RWPE2 (cell line): ENCODE results near the gene SIAH3.

Experiments used
- ATAC-seq: fragments of 200-7000 bp; cut with Tn5 transposase; 3 replicates; pipeline ENCODE4 v1.9.1; 2021; ENCODE audit warnings: low read depth
- DNase-seq: peaks from one replicate; pipeline ENCODE4 v3.0.0-alpha.2; 2020; ENCODE audit warnings: low spot score
- H3K27ac ChIP-seq: fragments of 450-650 bp; 2 replicates; pipeline ENCODE4 v1.5.1; 2017; ENCODE audit warnings: mild to moderate bottlenecking; ENCODE audit not compliant: poor library complexity, severe bottlenecking
- H3K27me3 ChIP-seq: fragments of 250-450 bp; sonication (Bioruptor Pico); 2 replicates; pipeline ENCODE4 v1.5.1; 2021; ENCODE audit warnings: mild to moderate bottlenecking, moderate library complexity; ENCODE audit not compliant: insufficient read depth, poor library complexity, severe bottlenecking
- H3K36me3 ChIP-seq: fragments of 250-450 bp; sonication (Bioruptor Pico); 2 replicates; pipeline ENCODE4 v1.5.1; 2020; ENCODE audit warnings: low read depth, mild to moderate bottlenecking, moderate library complexity
- H3K4me1 ChIP-seq: fragments of 250-450 bp; sonication (Bioruptor Pico); 2 replicates; pipeline ENCODE4 v1.5.1; 2021; ENCODE audit warnings: mild to moderate bottlenecking, moderate library complexity; ENCODE audit not compliant: insufficient read depth, poor library complexity, severe bottlenecking
- H3K4me3 ChIP-seq: fragments of 250-450 bp; sonication (Bioruptor Pico); 2 replicates; pipeline ENCODE4 v1.5.1; 2021; ENCODE audit warnings: mild to moderate bottlenecking, moderate library complexity; ENCODE audit not compliant: severe bottlenecking
- H3K9me3 ChIP-seq: fragments of 250-450 bp; sonication (Bioruptor Pico); 2 replicates; pipeline ENCODE4 v1.5.1; 2021; ENCODE audit warnings: mild to moderate bottlenecking, moderate library complexity; ENCODE audit not compliant: severe bottlenecking
- TF ChIP-seq, protein P1 (sequence below): fragments of 450-650 bp; IDR thresholded peaks from one replicate; pipeline ENCODE4 v1.5.1; 2017; ENCODE audit warnings: mild to moderate bottlenecking, moderate library complexity; ENCODE audit not compliant: poor library complexity, severe bottlenecking

SIAH3 gene

DNA sequence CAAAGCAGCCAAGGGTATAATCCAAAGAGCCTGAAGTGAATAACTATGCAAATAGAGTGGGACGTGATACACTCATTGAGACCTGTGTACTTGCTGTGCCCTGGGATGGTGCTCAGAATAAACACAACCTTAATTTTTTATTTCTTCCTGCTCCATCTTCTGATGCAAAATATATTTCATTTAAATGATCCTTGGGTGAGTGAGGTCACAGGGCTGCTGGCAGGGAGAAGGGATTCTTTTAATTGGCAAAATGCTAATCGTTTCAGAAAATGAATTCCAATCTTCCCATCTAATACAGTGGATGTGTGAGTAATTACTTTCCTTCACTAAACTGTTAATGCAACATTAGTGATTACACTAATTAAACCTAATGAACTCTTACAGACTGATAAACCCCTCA is 63.5 kb downstream of the SIAH3 start:
- H3K36me3 ChIP-seq: no peaks in the 10 kb centered on the region
- TF ChIP-seq, protein P1, sequence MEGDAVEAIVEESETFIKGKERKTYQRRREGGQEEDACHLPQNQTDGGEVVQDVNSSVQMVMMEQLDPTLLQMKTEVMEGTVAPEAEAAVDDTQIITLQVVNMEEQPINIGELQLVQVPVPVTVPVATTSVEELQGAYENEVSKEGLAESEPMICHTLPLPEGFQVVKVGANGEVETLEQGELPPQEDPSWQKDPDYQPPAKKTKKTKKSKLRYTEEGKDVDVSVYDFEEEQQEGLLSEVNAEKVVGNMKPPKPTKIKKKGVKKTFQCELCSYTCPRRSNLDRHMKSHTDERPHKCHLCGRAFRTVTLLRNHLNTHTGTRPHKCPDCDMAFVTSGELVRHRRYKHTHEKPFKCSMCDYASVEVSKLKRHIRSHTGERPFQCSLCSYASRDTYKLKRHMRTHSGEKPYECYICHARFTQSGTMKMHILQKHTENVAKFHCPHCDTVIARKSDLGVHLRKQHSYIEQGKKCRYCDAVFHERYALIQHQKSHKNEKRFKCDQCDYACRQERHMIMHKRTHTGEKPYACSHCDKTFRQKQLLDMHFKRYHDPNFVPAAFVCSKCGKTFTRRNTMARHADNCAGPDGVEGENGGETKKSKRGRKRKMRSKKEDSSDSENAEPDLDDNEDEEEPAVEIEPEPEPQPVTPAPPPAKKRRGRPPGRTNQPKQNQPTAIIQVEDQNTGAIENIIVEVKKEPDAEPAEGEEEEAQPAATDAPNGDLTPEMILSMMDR: no peak
- no peak for ATAC-seq
- H3K9me3 ChIP-seq: no peaks in the 10 kb centered on the region
- H3K27me3 ChIP-seq: no peaks in the 10 kb centered on the region
- DNase-seq: no peak
- H3K27ac ChIP-seq: no peak overlapping the region
- no peaks in the 10 kb centered on the region for H3K4me1 ChIP-seq
- H3K4me3 ChIP-seq: no peak overlapping the region

GRCh38 chr13:45787346-45787745 is 64.2 kb downstream of the SIAH3 start:
- Histone ChIP-seq H3K4me3 (no peak overlapping the region), H3K36me3 (no peaks in the 10 kb centered on the region), H3K27ac (no peak overlapping the region), H3K9me3 (no peaks in the 10 kb centered on the region), H3K4me1 (no peaks in the 10 kb centered on the region), H3K27me3 (no peaks in the 10 kb centered on the region)
- no peak for ATAC-seq
- TF ChIP-seq, protein P1: no peak
- DNase-seq: no peak

DNA sequence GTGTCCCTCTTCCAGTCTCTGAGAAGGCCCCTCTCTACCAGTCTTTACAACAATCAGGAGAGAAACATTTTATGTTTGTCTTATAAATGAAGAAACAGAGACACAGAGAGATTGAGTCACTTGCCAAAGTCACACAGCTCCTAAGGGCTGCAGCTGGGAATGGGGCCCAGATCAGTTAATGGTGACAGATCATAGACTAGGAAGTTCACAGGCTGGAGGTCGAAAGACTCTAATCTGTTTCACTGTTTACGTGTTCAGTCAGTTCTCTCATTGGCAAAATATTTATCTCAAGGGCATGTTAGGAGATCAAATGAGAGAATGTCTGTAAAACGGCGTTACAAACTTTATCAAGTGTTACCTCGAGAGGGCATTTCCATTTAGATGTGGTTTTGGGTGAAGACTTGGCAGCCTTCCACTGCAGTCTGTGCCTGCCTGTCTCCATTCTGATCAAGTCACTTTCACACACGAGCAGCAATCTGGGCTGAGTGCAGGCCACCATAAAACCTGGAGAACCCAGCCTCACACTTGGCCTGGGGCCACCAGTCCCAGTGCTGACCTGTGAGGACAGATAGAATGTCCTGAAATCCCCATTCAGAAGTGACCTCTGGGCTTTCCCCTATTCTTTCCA is 65.1 kb downstream of the SIAH3 start:
- Histone ChIP-seq H3K9me3 (no peaks in the 10 kb centered on the region), H3K27ac (no peak overlapping the region), H3K4me3 (no peak overlapping the region), H3K27me3 (no peaks in the 10 kb centered on the region), H3K36me3 (no peaks in the 10 kb centered on the region), H3K4me1 (peaks cover 4% of the 10 kb centered on the region)
- ATAC-seq (no peak), DNase-seq (no peak)
- TF ChIP-seq, protein P1: no peak

GRCh38 chr13:45784755-45785675 is 66.5 kb downstream of the SIAH3 start:
- Histone ChIP-seq H3K4me3 (no peak overlapping the region), H3K27ac (no peak overlapping the region), H3K9me3 (no peaks in the 10 kb centered on the region), H3K4me1 (peaks cover 7% of the 10 kb centered on the region), H3K27me3 (no peaks in the 10 kb centered on the region), H3K36me3 (no peaks in the 10 kb centered on the region)
- TF ChIP-seq, protein P1: no peak
- DNase-seq (no peak), ATAC-seq (peak; percentile 70)
